Liver (tissue), 3 donors: Measurements from ENCODE around the gene HSPA1B.

Experiments
- CTCF ChIP-seq: fragments of 150-350 bp; IDR thresholded peaks from 2 replicates; pipeline ENCODE4 v1.5.1; 2017; ENCODE audit warnings: improper control_type of control experiment, low read depth, low read length; ENCODE audit not compliant: missing input control
- HNF4A ChIP-seq, 2 donors: conservative IDR thresholded peaks; 2 replicates each; pipeline ENCODE4 v1.6.1; 2016; ENCODE audit warnings: antibody characterized with exemption in 2 of 2, mild to moderate bottlenecking in 2 of 2
- RAD21 ChIP-seq, 2 donors: IDR thresholded peaks; 2 replicates each; pipeline ENCODE4 v1.6.1; 2016; ENCODE audit warnings: antibody characterized with exemption in 2 of 2, mild to moderate bottlenecking in 2 of 2
- SP1 ChIP-seq: IDR thresholded peaks from 2 replicates; pipeline ENCODE4 v1.6.1; 2018; ENCODE audit warnings: antibody characterized with exemption, mild to moderate bottlenecking
- TAF1 ChIP-seq: conservative IDR thresholded peaks from 2 replicates; pipeline ENCODE4 v1.6.1; 2016; ENCODE audit warnings: antibody characterized with exemption, mild to moderate bottlenecking
- YY1 ChIP-seq: IDR thresholded peaks from 2 replicates; pipeline ENCODE4 v1.6.1; 2016; ENCODE audit warnings: antibody characterized with exemption, mild to moderate bottlenecking
- TF ChIP-seq, protein P1 (sequence below): IDR thresholded peaks from 2 replicates; pipeline ENCODE4 v1.6.1; 2016; ENCODE audit warnings: antibody characterized with exemption
- TF ChIP-seq, protein P2 (sequence below): IDR thresholded peaks from 2 replicates; pipeline ENCODE4 v1.6.1; 2016; ENCODE audit warnings: antibody characterized with exemption
- TF ChIP-seq, protein P3 (sequence below): IDR thresholded peaks from 2 replicates; pipeline ENCODE4 v1.6.1; 2016; ENCODE audit warnings: antibody characterized with exemption
- donor health status: healthy.
- donor health status: healthy.

DNA sequence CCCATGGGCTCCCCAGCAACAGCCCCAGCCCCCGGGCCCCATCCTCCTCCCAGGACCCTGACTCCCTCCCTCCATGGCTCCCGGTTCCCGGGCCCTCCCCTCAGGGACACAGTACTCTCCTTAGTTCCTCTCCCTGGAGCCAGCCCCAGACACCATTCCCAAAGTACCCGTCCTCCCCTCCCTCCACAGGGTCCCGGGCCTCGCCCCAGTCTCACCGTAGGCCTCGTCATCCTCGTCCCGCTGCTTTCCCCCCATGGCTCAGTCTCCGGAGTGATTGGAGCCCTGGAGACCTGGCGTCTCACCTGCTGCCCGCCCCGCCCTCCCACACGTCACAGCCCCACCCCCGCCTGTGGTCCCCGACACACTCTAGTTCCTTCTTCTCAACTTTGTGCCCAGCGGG is 51.2 kb downstream of the HSPA1B start, which contains the start of gene SLC44A4:
- TF ChIP-seq CTCF (no peak), RAD21 (IDR thresholded peaks at IDR 0.05) (no peak), TAF1 (no peak), YY1 (no peak), SP1 (no peak), HNF4A (conservative IDR thresholded peaks at IDR 0.05) (no peak)
- TF ChIP-seq, protein P1, sequence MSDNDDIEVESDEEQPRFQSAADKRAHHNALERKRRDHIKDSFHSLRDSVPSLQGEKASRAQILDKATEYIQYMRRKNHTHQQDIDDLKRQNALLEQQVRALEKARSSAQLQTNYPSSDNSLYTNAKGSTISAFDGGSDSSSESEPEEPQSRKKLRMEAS: no peak
- TF ChIP-seq, protein P2, sequence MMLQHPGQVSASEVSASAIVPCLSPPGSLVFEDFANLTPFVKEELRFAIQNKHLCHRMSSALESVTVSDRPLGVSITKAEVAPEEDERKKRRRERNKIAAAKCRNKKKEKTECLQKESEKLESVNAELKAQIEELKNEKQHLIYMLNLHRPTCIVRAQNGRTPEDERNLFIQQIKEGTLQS: no peak
- TF ChIP-seq, protein P3, sequence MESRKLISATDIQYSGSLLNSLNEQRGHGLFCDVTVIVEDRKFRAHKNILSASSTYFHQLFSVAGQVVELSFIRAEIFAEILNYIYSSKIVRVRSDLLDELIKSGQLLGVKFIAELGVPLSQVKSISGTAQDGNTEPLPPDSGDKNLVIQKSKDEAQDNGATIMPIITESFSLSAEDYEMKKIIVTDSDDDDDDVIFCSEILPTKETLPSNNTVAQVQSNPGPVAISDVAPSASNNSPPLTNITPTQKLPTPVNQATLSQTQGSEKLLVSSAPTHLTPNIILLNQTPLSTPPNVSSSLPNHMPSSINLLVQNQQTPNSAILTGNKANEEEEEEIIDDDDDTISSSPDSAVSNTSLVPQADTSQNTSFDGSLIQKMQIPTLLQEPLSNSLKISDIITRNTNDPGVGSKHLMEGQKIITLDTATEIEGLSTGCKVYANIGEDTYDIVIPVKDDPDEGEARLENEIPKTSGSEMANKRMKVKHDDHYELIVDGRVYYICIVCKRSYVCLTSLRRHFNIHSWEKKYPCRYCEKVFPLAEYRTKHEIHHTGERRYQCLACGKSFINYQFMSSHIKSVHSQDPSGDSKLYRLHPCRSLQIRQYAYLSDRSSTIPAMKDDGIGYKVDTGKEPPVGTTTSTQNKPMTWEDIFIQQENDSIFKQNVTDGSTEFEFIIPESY: no peak
